ENCODE measurements around the gene DSG2. TPM values are rescaled to one million over a fixed set of nuclear protein-coding genes. Genes with fewer than 3 reads are reported as not detected.

DSG2 gene
- total and polyA plus RNA-seq, 7 donors, result 1.8 to 92.4 (median 3.6) TPM

GRCh38 chr18:31509571-31509970 is 11.6 kb downstream of the DSG2 start:
- Histone ChIP-seq H3K9me3 (no peaks in the 10 kb centered on the region), H3K27me3 (no peaks in the 10 kb centered on the region), H3K4me1 (no peaks in the 10 kb centered on the region), H3K27ac (no peak overlapping the region), H3K36me3 (no peaks in the 10 kb centered on the region), H3K4me3 (no peak overlapping the region)
- intact Hi-C loops (cut with DNase I), result no loop called here
- 58 to 79% methylated on average over 3 of the region's 3 CpGs for WGBS, 2 donors
- DNase-seq, result no peak
- no peak for TF ChIP-seq POLR2A (IDR thresholded peaks at IDR 0.05)
- no peak for TF ChIP-seq CTCF (IDR thresholded peaks at IDR 0.05)
- TF ChIP-seq EP300 (IDR thresholded peaks at IDR 0.05), result no peak
- no peak for TF ChIP-seq POLR2AphosphoS5 (IDR thresholded peaks at IDR 0.05)

GRCh38 chr18:31510319-31510718 is 12.3 kb downstream of the DSG2 start:
- TF ChIP-seq POLR2AphosphoS5 (IDR thresholded peaks at IDR 0.05), result no peak
- TF ChIP-seq CTCF (IDR thresholded peaks at IDR 0.05), result no peak
- TF ChIP-seq POLR2A (IDR thresholded peaks at IDR 0.05), result no peak
- no peak for TF ChIP-seq EP300 (IDR thresholded peaks at IDR 0.05)
- H3K4me3 ChIP-seq, result no peak overlapping the region
- H3K27ac ChIP-seq, result no peak overlapping the region
- no peaks in the 10 kb centered on the region for H3K9me3 ChIP-seq
- no peaks in the 10 kb centered on the region for H3K4me1 ChIP-seq
- no peaks in the 10 kb centered on the region for H3K27me3 ChIP-seq
- H3K36me3 ChIP-seq, result no peaks in the 10 kb centered on the region
- no peak for DNase-seq
- intact Hi-C loops (cut with DNase I), result no loop called here

DNA sequence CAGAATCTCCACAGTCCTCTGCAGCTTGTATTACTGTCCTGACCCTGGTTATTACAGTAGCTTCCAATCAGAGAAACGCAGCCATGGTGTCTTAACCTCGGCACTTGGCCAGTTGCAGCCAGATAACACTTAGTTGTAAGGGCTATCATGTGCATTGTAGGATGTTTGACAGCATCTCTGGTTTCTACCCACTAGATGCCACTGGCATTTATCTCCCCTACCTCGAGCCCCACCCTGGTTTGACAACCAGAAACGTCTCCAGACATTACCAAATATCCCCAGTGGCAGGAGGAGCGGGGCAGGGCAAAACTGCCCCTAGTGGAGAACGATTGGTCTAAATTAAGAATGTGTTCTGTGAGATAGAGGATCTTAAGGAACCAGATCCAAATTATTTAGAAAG is 13.1 kb downstream of the DSG2 start:
- H3K4me3 ChIP-seq, result no peak overlapping the region
- no peaks in the 10 kb centered on the region for H3K9me3 ChIP-seq
- H3K36me3 ChIP-seq, result no peaks in the 10 kb centered on the region
- H3K27me3 ChIP-seq, result no peaks in the 10 kb centered on the region
- TF ChIP-seq CTCF (IDR thresholded peaks at IDR 0.05) (no peak), POLR2A (IDR thresholded peaks at IDR 0.05) (no peak), POLR2AphosphoS5 (IDR thresholded peaks at IDR 0.05) (no peak), EP300 (IDR thresholded peaks at IDR 0.05) (no peak)
- H3K4me1 ChIP-seq, result no peaks in the 10 kb centered on the region
- whole genome bisulfite sequencing, 2 donors, result 50 to 72% methylated on average over 6 of the region's 6 CpGs
- intact Hi-C loops (cut with DNase I), result no loop called here
- no peak overlapping the region for H3K27ac ChIP-seq
- DNase-seq, result no peak

DNA sequence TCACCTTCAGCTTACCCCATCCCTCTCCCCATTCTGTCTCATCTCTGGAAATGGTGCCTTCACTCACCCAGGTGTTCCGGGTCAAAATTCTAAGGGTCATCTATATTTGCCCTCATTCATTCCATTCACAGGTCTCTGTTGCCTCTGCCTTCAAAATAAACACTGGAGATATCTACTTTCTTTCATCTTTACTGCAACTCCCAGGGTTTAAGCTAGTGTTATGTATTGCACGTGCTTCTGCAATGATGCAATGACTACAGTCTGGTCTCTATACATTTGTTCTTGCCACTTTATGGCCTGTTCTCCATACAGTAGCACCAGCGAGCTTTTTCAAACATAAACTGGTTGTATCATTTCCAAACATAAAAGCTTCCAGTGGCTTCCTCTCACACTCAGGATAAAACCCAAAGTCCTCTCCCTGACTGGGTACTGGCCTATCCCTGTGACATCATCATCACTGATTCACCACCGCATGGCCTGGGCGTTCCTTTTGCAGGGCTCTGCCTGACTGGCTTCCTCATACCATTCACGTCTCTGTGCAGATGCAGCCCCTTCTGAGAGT is 14.3 kb downstream of the DSG2 start:
- no peak for TF ChIP-seq POLR2AphosphoS5 (IDR thresholded peaks at IDR 0.05)
- no peak for TF ChIP-seq EP300 (IDR thresholded peaks at IDR 0.05)
- TF ChIP-seq POLR2A (IDR thresholded peaks at IDR 0.05), result no peak
- no peak for TF ChIP-seq CTCF (IDR thresholded peaks at IDR 0.05)
- H3K36me3 ChIP-seq, result no peaks in the 10 kb centered on the region
- WGBS, 2 donors, result 13 to 65% methylated on average over 6 of the region's 6 CpGs
- intact Hi-C loops (cut with DNase I), result no loop called here
- no peaks in the 10 kb centered on the region for H3K9me3 ChIP-seq
- DNase-seq, result no peak
- no peaks in the 10 kb centered on the region for H3K4me1 ChIP-seq
- H3K27ac ChIP-seq, result no peak overlapping the region
- H3K27me3 ChIP-seq, result no peaks in the 10 kb centered on the region
- no peak overlapping the region for H3K4me3 ChIP-seq

All from sigmoid colon (tissue), 7 donors.